Measurements from ENCODE around the gene TPRG1. TPM values are rescaled to one million over a fixed set of nuclear protein-coding genes. Genes with fewer than 3 reads are reported as not detected.

Gene TPRG1
- total RNA-seq, 4 donors from 2014 or later: 2.8 to 4.3 (median 3.1) TPM

GRCh38 chr3:189282189-189282588, 110.4 kb downstream of the TPRG1 start:
- H3K27ac ChIP-seq (replicated peaks in 1 of 4): no peak overlapping the region
- no peak overlapping the region for H3K4me3 ChIP-seq
- intact Hi-C loops (cut with DNase I): no loop called here
- no peaks in the 10 kb centered on the region for H3K27me3 ChIP-seq
- H3K9me3 ChIP-seq: no peaks in the 10 kb centered on the region
- WGBS: 81% methylated on average over 3 of the region's 3 CpGs
- peaks cover 0 to 1% (median under 1%) of the 10 kb centered on the region in 4 donors for H3K4me1 ChIP-seq
- H3K36me3 ChIP-seq: no peaks in the 10 kb centered on the region
- no peak for DNase-seq (ENCODE audit: extremely low spot score)
- no peak for TF ChIP-seq POLR2AphosphoS5 (IDR thresholded peaks at IDR 0.05)

- DNase-seq (ENCODE audit: extremely low spot score): no peak
- H3K4me3 ChIP-seq: no peak overlapping the region
- H3K27ac ChIP-seq (replicated peaks in 1 of 4): no peak overlapping the region
- intact Hi-C loops (cut with DNase I): no loop called here
- H3K36me3 ChIP-seq: no peaks in the 10 kb centered on the region
- H3K9me3 ChIP-seq: no peaks in the 10 kb centered on the region
- H3K4me1 ChIP-seq: no peaks in the 10 kb centered on the region
- no peaks in the 10 kb centered on the region for H3K27me3 ChIP-seq
- no peak for TF ChIP-seq CTCF (IDR thresholded peaks at IDR 0.05)
- no peak for TF ChIP-seq EP300 (IDR thresholded peaks at IDR 0.05)
- TF ChIP-seq POLR2AphosphoS5 (IDR thresholded peaks at IDR 0.05): no peak
- no peak for TF ChIP-seq POLR2A (IDR thresholded peaks at IDR 0.05; ENCODE audit: low read depth)
- WGBS: 57% methylated on average over 3 of the region's 3 CpGs
Measured at GRCh38 chr3:189282741-189283140, 111.0 kb downstream of the TPRG1 start.

- no peaks in the 10 kb centered on the region for H3K9me3 ChIP-seq
- H3K27me3 ChIP-seq: no peaks in the 10 kb centered on the region
- no peak for DNase-seq (ENCODE audit: extremely low spot score)
- H3K4me1 ChIP-seq: no peaks in the 10 kb centered on the region
- H3K4me3 ChIP-seq: no peak overlapping the region
- H3K27ac ChIP-seq (replicated peaks in 1 of 4): no peak overlapping the region
- no peak for TF ChIP-seq EP300 (IDR thresholded peaks at IDR 0.05)
- intact Hi-C loops (cut with DNase I): no loop called here
- no peaks in the 10 kb centered on the region for H3K36me3 ChIP-seq
Measured at GRCh38 chr3:189286188-189286587, 114.4 kb downstream of the TPRG1 start.

GRCh38 chr3:189286916-189287315, 115.1 kb downstream of the TPRG1 start:
- Histone ChIP-seq H3K4me3 (no peak overlapping the region), H3K36me3 (no peaks in the 10 kb centered on the region), H3K27ac (replicated peaks in 1 of 4) (no peak overlapping the region), H3K9me3 (no peaks in the 10 kb centered on the region), H3K4me1 (peaks cover 0 to 2% (median 0%) of the 10 kb centered on the region in 4 donors), H3K27me3 (no peaks in the 10 kb centered on the region)
- TF ChIP-seq POLR2A (IDR thresholded peaks at IDR 0.05; ENCODE audit: low read depth): no peak
- TF ChIP-seq CTCF (IDR thresholded peaks at IDR 0.05): no peak
- intact Hi-C loops (cut with DNase I): no loop called here
- WGBS: 69% methylated on average over 5 of the region's 5 CpGs
- no peak for DNase-seq (ENCODE audit: extremely low spot score)

- TF ChIP-seq POLR2AphosphoS5 (IDR thresholded peaks at IDR 0.05): no peak
- no peak for TF ChIP-seq CTCF (IDR thresholded peaks at IDR 0.05)
- no peak for TF ChIP-seq POLR2A (IDR thresholded peaks at IDR 0.05; ENCODE audit: low read depth)
- no peak for TF ChIP-seq EP300 (IDR thresholded peaks at IDR 0.05)
- Histone ChIP-seq H3K4me3 (no peak overlapping the region), H3K4me1 (peaks cover 0 to 17% (median 4%) of the 10 kb centered on the region in 4 donors), H3K27me3 (no peaks in the 10 kb centered on the region), H3K9me3 (no peaks in the 10 kb centered on the region), H3K27ac (replicated peaks in 1 of 4) (no peak overlapping the region), H3K36me3 (no peaks in the 10 kb centered on the region)
- WGBS: 72% methylated on average over 7 of the region's 7 CpGs
- intact Hi-C loops (cut with DNase I): no loop called here
- no peak for DNase-seq (ENCODE audit: extremely low spot score)
Measured at GRCh38 chr3:189288348-189289235, 116.8 kb downstream of the TPRG1 start.

- peaks cover 0 to 17% (median 4%) of the 10 kb centered on the region in 4 donors for H3K4me1 ChIP-seq
- intact Hi-C loops (cut with DNase I): no loop called here
- no peaks in the 10 kb centered on the region for H3K9me3 ChIP-seq
- no peaks in the 10 kb centered on the region for H3K27me3 ChIP-seq
- H3K27ac ChIP-seq (replicated peaks in 1 of 4): no peak overlapping the region
- H3K36me3 ChIP-seq: no peaks in the 10 kb centered on the region
- no peak overlapping the region for H3K4me3 ChIP-seq
- no peak for DNase-seq (ENCODE audit: extremely low spot score)
- 89% methylated on average over 2 of the region's 2 CpGs for WGBS
- TF ChIP-seq POLR2AphosphoS5 (IDR thresholded peaks at IDR 0.05): no peak
- no peak for TF ChIP-seq EP300 (IDR thresholded peaks at IDR 0.05)
- TF ChIP-seq POLR2A (IDR thresholded peaks at IDR 0.05; ENCODE audit: low read depth): no peak
- TF ChIP-seq CTCF (IDR thresholded peaks at IDR 0.05): no peak
Measured at GRCh38 chr3:189289251-189289650, 117.5 kb downstream of the TPRG1 start.
